Left kidney (tissue), 2 donors: Measurements from ENCODE around the gene TMEM225B. TPM values are rescaled to one million over a fixed set of nuclear protein-coding genes. Genes with fewer than 3 reads are reported as not detected.
"Not testable (repeated sequence)": the region's sequence is repeated elsewhere in the genome, so short reads cannot be mapped to it uniquely, and the experiment has no call there.

ENCODE experiments used
- DNase-seq: peaks from one replicate; pipeline ENCODE4 v3.0.0-alpha.2; 2013
- polyA plus RNA-seq: library from polyadenylated mRNA; unstranded; fragments of 120-200 nt; gene quantifications from one replicate; pipeline ENCODE4 v1.2.1, GENCODE V29; 2013; ENCODE audit not compliant: insufficient read length

The TMEM225B gene
- polyA plus RNA-seq, 1 donor = 2.3 TPM

DNA sequence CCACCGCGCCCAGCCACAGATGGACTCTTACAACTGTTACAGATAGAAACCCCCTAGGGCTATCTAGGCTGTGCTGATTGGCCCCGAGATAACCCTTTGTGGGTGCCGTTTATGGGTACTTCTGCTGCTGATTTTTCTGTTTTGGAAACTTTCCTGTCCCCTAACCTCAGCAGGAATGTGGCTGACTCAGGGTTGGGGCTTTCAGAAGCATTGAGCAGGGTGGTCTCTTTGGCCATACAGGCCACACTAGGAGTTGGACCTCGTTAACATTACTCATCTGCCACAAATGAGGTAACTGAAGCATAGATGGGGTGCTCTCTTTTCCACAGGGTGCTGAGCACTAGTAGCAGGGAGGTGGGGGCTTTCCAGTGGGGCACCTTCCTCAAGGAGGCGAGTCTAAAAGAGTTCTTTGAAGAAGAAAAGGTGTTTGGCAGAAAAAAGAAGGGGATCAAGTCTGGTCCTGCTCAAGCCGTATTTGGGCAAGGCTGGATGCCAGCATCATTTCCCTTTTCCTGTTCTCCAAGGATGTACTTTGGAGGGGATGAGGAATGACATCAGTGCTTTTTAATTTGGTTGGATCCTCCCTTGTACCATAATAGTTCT lies 25.1 kb downstream of the TMEM225B start:
- DNase-seq = no peak

DNA sequence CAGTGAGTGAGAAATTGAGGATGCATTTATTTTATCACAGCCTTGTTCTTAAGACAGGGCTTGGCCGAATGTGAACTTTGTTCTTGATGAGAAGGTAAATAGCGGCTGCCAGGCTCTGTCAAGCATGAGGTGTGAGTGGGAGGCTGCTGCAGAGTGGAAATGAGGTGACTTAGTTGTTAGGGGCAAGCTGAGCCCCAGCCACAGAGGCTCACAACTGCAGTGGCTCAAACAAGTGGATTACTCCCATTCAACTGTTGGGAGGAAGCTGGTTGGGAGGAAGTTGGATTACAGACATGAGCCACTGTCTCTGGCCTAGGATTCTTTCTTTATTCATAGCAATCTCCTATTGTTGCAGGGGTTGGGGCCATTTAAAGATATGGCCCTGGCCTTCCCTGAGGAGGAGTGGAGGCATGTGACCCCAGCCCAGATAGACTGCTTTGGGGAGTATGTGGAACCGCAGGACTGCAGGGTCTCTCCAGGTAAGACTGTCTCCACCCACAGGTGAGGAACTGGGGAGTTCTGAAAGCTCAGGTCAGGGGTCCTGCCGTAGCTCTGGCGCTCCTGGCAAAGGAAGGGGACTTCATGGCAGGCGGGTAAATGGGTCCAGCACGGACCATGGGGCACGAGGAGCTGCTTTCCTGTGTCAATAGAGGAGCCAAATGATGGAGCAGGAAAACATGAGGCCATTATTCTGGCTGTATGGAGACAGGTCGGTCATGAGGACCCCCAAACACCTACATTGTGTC lies 25.8 kb downstream of the TMEM225B start:
- no peak for DNase-seq

DNA sequence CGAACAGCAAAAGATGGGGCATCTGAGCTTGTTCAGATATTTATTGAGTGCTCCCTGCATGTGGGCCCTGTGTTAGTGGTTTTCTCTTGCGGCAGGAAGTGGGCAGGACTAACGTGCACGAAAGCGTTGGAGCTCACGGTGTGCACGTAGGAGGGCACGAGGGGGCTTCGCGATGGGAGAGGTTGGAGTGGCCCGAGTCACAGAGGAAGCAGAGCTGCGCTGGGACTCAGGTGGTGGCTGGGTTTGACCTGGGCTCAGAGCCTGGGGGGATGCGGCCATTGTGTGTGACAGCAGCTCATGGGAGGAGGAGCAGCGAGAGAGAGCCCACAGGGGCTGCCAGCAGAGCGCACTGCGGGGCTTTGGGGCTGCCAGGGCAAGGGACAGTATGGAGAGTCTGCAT lies 26.4 kb downstream of the TMEM225B start:
- no peak for DNase-seq

DNA sequence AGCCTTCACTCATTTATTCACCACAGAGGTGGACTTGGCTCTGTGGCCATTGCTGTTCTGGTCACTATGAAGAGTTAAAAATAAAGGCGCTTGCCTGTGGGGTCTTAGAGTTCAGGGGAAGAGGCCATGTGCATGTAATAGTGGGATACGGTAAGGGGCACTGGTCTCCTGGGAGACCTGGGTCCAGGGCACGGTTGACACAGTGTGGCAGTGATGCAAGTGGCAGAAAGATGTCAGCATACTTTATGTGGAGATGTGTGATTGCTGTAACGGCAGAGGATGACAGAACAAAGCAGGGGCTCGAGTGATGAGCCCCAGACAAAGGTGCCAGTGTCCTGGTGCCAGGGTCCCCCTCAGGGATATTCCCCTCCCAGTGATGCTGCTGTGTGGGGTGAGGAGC lies 27.3 kb downstream of the TMEM225B start:
- no peak for DNase-seq

DNA sequence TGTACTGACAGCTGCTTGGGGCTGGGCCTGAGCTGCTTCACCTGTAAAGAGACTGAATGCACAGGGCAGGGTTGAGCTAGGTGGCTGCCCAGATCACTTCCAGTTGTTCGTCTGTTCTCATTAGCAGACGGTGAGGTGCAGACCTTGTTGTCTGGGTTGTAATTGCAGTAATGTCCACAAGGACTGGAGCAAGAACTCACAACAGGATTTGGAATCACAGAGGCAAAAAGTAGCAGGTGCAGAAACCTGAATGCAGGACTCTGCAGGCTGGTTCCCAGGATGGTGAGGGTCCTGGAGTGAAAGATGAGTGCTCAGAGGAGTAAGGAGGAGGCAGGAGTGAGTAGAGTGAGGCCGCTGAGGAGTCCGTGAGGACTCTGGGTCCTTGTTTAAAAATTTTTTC lies 27.9 kb downstream of the TMEM225B start:
- no peak for DNase-seq

- no peak for DNase-seq
These were observed 28.6 kb downstream of the TMEM225B start for GRCh38 chr7:99626661-99627060.

DNA sequence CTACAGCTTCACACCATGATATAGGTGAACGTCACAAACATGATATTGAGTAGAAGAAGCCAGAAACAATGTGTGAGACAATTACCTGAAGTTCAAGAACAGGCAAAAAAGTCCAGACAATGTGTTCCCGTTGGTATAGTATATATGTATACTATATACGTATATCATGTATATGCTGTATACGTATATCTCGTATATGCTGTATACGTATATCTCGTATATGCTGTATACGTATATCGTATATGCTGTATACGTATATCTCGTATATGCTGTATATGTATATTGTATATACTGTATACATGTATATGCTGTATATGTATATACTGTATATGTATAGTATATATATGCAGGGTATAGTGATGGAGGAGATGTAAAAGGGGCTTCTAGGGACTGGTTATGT lies 29.4 kb downstream of the TMEM225B start:
- DNase-seq = no peak

DNA sequence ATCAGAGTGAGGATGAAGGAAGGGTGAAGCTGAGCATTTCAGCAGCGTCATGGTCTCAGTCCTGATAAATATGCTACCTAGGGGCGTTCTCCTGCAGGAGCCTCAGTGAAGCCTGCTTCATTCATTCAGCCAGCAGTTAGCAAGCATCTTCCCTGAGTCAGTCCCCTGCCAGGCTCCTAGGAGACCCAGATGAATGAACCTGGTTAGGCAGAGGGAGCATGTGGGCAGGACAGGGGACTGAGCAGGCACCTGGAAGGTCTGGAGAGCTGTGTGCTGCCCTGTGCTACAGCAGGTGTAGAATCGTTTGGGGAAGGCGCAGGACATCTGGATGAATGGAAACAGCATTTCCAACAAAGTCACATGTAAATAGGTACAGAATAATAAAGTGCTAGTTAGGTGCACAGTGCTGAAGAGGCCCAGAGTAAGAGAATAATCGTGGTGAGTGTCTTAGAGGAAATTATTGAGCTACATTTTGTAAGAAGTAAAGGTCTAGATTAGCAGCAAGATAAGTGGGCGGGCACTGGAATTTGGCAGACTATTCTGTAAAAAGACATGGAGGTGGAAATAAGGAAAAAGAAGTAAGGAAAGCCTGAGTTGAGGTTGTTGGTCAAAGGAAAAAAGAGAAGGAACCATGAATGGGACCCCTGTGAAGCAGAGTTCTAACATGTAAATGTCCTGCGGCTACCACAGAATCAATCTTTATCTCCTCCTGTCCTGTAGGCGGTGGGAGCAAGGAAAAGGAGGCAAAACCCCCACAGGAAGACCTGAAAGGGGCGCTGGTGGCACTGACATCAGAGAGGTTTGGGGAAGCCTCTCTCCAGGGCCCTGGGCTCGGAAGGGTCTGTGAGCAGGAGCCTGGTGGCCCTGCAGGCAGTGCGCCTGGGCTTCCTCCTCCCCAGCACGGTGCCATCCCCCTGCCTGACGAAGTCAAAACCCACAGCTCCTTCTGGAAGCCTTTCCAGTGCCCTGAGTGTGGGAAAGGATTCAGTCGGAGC lies 30.7 kb downstream of the TMEM225B start:
- DNase-seq = no peak

DNA sequence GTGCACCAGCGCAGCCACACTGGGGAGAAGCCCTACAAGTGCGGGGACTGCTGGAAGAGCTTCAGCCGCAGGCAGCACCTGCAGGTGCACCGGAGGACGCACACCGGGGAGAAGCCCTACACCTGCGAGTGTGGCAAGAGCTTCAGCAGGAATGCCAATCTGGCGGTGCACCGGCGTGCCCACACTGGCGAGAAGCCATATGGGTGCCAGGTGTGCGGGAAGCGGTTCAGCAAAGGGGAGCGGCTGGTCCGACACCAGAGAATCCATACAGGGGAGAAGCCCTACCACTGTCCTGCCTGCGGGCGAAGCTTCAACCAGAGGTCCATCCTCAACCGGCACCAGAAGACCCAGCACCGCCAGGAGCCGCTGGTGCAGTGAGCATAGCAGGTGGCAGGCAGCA lies 31.6 kb downstream of the TMEM225B start:
- no peak for DNase-seq

- DNase-seq = no peak
These were observed 33.4 kb downstream of the TMEM225B start for GRCh38 chr7:99631295-99632109.

DNA sequence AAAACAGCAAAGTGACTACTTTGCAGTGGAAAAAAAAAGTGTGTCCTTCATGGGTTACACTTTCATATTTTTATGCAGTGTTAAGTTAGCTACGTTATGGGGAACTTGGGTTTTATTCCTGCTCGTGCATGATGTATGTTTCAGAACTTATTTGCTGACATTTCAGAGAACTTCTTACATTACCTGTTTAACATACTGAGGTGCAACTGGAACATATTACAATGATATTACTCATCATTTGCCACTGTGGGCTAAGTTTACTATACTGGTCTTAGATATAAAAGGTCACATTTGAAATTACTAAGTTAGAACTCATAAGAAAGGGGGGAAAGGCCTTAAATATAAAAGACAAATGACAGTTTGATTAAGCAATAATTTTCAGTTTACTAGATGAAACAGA lies 39.3 kb downstream of the TMEM225B start:
- not testable (repeated sequence) for DNase-seq

DNA sequence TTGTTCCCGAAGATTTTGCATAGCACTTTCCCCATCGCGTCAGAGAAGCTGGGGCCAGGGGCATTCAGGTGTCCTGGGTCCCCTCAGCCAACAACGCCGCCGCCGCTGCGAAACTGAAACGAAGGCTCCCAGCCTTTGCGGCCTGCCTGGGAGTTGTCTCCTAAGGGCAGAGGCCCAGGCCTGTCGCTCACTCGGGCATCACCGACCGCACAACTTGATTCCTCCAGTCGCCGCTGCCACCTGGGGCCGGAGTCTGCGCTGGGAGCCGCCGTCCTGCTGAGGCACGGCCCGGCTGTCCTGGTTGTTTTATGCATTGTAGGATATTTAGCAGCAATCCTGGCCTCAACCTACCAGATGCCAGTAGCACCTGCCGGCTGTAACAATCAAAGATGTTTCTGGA lies 40.7 kb downstream of the TMEM225B start:
- DNase-seq = no peak

DNA sequence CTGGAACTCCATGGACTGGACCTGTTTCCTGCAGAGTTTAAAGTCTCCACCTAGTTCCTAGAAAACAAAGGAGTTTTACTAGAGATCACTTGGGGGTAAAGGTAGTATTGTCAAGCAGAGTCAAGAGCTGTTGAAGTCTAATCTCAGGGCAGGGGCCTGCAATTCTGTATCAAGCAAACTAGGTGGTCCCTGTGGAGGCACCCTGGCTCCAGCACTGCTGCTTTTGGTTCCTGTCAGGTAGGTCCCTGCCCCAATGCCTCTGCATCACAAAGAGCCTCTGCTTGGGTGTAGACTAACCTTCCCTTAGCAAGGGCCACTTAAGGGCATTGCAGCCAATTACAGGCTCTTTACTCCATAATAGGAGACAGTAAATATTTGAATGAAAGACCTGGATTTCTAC lies 41.2 kb downstream of the TMEM225B start:
- no peak for DNase-seq

- no peak for DNase-seq
These were observed 44.0 kb downstream of the TMEM225B start for GRCh38 chr7:99642027-99642426.

DNA sequence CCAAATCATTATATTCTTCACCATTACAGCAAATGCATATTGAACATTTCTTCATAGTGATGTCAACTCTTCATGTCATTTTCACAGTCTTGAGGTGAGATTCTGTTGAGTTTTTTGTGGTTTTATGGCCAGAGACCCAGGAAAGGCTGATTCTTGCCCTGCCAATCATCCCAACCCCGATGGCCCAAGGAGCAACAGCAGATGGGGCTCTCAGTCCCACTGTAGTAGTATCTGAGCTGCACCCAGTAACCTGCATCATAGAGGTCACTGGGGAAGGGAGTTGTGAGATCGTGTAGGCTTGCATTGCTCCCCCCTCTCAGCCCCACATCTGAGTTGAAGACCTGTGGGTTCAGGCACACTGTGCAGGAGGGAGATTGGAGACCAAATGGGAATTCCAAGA lies 45.4 kb downstream of the TMEM225B start:
- no peak for DNase-seq

- no peak for DNase-seq
These were observed 46.4 kb downstream of the TMEM225B start for GRCh38 chr7:99644431-99644830.

DNA sequence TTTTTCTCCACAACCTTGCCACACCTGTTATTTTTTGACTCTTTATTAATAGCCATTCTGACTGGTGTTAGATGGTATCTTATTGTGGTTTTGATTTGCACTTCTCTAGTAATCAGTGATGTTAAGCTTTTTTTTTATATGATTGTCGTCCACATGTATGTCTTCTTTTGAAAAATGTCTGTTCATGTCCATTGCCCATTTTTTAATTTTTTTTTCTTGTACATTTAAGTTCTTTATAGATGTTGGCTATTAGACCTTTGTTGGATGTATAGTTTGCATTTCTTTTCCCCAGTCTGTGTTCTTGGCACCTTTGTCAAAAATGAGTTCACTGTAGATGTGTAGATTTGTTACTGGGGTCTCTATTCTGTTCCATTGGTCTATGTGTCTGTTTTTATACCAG lies 47.5 kb downstream of the TMEM225B start:
- no peak for DNase-seq

DNA sequence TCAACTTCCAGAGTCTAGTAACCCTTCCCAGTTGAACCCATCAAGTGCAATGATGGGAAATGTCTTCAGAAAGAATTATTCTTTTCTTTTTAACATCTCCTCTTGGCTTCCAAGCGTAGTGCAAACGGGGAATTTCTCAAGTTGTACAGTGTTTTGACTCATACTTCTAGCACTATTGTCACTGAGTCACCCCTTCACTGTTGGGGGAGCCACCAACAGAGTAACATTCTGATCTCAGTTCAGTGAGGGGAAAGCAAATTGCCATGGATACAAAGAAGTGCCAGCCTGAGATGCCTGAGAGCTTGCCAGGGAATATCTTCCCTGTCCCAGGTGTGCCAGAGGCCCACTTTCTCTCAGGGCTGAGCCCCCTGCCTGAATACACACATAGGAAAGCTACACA lies 50.8 kb downstream of the TMEM225B start:
- DNase-seq = no peak

GRCh38 chr7:99651290-99651689 lies 53.2 kb downstream of the TMEM225B start:
- DNase-seq = no peak

- no peak for DNase-seq
These were observed 54.6 kb downstream of the TMEM225B start for GRCh38 chr7:99652671-99653070.

GRCh38 chr7:99653269-99653668 lies 55.2 kb downstream of the TMEM225B start:
- not testable (repeated sequence) for DNase-seq

DNA sequence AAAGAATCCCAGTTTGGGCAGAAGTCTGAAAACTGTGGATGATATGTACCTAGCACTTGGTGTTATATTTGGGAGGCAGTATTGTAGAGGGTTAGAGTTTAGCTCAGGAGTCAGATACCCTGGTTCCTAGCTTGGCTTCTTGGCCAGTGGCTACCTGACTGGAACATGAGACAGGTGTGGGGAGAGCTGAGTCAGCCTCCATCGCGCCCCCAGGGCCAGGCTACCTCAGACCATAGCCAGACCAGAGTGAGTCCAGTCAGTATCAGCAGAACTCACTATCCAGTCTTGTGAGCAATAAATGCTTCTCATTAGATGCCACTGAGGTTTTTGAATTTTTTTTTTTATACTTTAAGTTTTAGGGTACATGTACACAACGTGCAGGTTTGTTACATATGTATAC lies 55.7 kb downstream of the TMEM225B start:
- DNase-seq = no peak
